Urothelium cell line (cell line): ENCODE results near the gene RNASEH1.
A peak's percentile ranks its signal among the peaks of the same experiment; 100 is the strongest.
"Not testable (repeated sequence)": the region's sequence is repeated elsewhere in the genome, so short reads cannot be mapped to it uniquely, and the experiment has no call there.

ENCODE experiments used
- DNase-seq: peaks from one replicate; pipeline ENCODE4 v3.0.0; 2011; ENCODE audit warnings: low spot score, mixed read lengths
- FAIRE-seq: peaks from 2 replicates; lab custom pipeline; 2011; peaks lifted over from hg19 to GRCh38; lab: Jason Lieb, UNC

RNASEH1 gene

GRCh38 chr2:3522961-3523421 lies 35.1 kb downstream of the RNASEH1 start:
- no peak for FAIRE-seq
- DNase-seq = no peak

- no peak for DNase-seq
- FAIRE-seq = no peak
Observed at GRCh38 chr2:3520591-3520990, 37.5 kb downstream of the RNASEH1 start.

- no peak for FAIRE-seq
- peak; percentile 73 for DNase-seq
Observed at GRCh38 chr2:3519255-3520205, 38.6 kb downstream of the RNASEH1 start, which contains the start of gene ADI1. Gene ADI1, minus strand, starts transcription at chr2:3519531. Its CDS starts 44 bp downstream, at chr2:3519487.

- no peak for FAIRE-seq
- DNase-seq = peak; percentile 98
Observed at GRCh38 chr2:3518496-3519254, 39.5 kb downstream of the RNASEH1 start.

- no peak for DNase-seq
- no peak for FAIRE-seq
Observed at GRCh38 chr2:3517948-3518495, 40.1 kb downstream of the RNASEH1 start.

GRCh38 chr2:3516831-3517230 lies 41.3 kb downstream of the RNASEH1 start:
- DNase-seq (no peak), FAIRE-seq (no peak)

GRCh38 chr2:3515438-3515837 lies 42.7 kb downstream of the RNASEH1 start:
- DNase-seq, FAIRE-seq: not testable (repeated sequence)

- no peak for DNase-seq
- FAIRE-seq = no peak
Observed at GRCh38 chr2:3513026-3513810, 44.9 kb downstream of the RNASEH1 start.

GRCh38 chr2:3512086-3512485 lies 46.0 kb downstream of the RNASEH1 start:
- no peak for DNase-seq
- FAIRE-seq = no peak

- DNase-seq = no peak
Observed at GRCh38 chr2:3505771-3506170, 52.4 kb downstream of the RNASEH1 start.

GRCh38 chr2:3504741-3505140 lies 53.4 kb downstream of the RNASEH1 start:
- no peak for DNase-seq
- FAIRE-seq = no peak

More at GRCh38 chr2:3505771-3506170, 52.4 kb downstream of the RNASEH1 start:
- no peak for FAIRE-seq

- FAIRE-seq (no peak), DNase-seq (no peak)
Observed at GRCh38 chr2:3503483-3503882, 54.6 kb downstream of the RNASEH1 start.

GRCh38 chr2:3503046-3503445 lies 55.1 kb downstream of the RNASEH1 start:
- FAIRE-seq = peak; percentile 84
- DNase-seq = no peak

- FAIRE-seq (no peak), DNase-seq (no peak)
Observed at GRCh38 chr2:3500326-3500899, 57.7 kb downstream of the RNASEH1 start.

- DNase-seq = no peak
- no peak for FAIRE-seq
Observed at GRCh38 chr2:3498783-3499394, 59.2 kb downstream of the RNASEH1 start.

- not testable (repeated sequence) for FAIRE-seq
Observed at GRCh38 chr2:3496708-3497080, 61.4 kb downstream of the RNASEH1 start.

More at GRCh38 chr2:3496708-3497080, 61.4 kb downstream of the RNASEH1 start:
- DNase-seq = not testable (repeated sequence)
